GM18951 (cell line): ENCODE data around the gene KIF3A.
A peak's percentile ranks its signal among the peaks of the same experiment; 100 is the strongest.

Source experiments
- POLR2A ChIP-seq: IDR thresholded peaks from 4 replicates; pipeline ENCODE4 v1.6.1; 2011; ENCODE audit warnings: mild to moderate bottlenecking; ENCODE audit not compliant: insufficient read length, insufficient read depth; ENCODE audit errors: extremely low read depth
- in situ Hi-C: fragments of 300-500 bp; cut with MboI; formaldehyde crosslinking; loops from one replicate; pipeline ENCODE4 v1.12.0; 2022; ENCODE audit warnings: low sequenced_read_pairs, mixed read lengths, inconsistent platforms; ENCODE audit not compliant: unreplicated experiment

Gene KIF3A

DNA sequence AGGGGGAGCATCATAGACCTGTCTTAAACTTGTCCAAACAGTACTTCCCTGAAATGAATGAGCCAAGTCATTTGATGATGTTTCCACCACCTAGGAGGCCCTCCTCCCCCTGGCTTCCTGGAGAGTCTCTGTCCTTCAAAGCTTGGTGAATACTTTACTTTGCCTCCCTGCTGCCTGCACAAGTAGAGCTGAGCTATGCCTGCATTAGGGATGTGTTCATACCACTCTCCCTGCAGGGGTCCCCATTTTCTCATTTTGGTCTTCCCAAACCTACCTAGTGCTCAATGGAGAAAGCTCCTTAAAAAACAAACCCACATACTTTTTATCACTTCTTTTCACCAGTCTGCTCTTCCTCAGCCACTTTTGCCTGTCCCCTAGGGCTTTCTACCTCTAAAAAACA is 17.6 kb upstream of the KIF3A start:
- in situ Hi-C loops: no loop called here
- TF ChIP-seq POLR2A: no peak

DNA sequence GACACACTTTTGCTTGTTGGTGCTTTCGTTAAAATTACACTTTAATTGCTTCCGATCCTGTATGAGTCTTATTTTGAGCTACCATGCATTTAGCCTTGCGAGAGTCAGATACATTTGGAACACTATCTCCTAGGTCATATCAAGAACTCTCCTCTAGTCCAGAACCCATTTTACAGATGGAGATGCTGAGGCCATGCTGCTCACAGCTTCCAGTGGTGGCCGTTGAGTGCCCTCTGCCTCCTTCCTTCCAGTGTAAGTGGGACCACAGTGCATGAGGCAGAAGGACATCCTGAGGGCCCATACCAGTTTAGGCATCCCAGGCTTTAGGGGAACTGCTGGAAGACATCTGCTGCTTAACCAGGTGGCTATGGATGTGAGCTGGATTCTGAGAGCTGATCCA is 16.8 kb upstream of the KIF3A start:
- no peak for TF ChIP-seq POLR2A
- in situ Hi-C loops: no loop called here

DNA sequence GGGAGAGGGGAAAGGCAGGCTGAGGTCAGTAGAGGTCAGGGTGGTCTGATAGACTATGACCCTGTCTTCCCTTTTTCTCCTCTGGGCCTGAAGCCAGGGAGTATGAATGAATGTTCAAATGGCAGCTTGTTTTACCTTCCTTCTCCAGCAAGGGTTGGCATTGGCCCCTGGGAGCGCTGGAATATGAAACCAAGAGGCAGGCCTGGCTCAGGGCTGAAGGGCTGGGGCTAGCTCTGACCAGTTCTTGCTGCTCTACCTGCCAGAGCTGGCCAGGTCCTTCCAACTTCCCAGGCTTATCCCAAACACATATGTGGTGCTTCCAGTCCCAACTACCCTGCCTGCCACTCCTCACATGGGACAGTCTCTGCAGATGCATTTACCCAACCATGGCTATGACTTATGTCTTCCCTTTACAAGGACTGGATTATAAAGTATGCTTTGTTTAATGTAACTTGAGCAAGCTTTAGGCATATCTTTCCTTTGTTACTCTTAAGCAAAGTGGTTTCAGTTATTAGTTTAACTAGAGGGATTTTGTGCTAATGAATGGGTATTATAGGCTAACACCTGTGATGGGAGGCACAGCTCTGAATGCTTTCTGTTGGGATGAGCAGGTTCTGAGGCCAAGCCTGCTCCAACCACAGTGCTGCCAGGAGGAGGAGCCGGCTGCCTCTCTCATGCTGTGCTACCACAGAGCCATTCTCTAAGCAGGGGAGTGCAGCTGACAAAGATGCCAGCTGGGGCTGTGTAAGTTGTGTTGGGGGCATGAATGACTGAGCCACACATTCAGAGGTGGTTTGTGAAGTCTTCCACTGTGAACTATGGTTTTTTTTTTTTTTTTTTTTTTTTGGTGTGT is 16.0 kb upstream of the KIF3A start:
- in situ Hi-C loops: no loop called here

DNA sequence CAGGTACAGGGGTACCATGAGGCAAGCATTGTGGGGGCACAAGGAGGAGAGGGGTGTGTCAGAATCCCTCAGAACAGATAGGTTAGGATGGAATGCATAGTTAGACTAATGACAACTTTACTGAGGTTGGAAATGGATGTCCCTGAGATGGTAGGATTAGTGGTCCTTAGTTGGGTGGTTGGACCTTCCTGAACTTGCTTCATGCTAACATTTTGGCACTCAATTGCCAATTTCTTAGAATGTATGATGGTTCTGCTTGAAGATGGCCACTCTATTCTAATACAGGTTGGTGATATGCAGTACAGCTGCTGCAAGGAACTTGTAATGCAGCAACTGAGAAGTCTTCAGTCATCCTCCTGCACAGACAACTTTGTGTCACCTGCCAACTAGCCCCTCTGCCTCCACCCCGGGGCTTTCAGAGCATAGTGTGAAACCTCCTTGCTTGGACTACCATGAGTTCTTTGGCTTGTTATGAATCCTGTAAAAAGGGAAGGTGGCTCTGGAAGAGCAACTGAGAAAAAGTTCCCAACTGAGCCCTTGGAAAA is 15.3 kb upstream of the KIF3A start:
- in situ Hi-C loops: no loop called here
- no peak for TF ChIP-seq POLR2A

More for the DNA sequence above, 16.0 kb upstream of the KIF3A start:
- no peak for TF ChIP-seq POLR2A

DNA sequence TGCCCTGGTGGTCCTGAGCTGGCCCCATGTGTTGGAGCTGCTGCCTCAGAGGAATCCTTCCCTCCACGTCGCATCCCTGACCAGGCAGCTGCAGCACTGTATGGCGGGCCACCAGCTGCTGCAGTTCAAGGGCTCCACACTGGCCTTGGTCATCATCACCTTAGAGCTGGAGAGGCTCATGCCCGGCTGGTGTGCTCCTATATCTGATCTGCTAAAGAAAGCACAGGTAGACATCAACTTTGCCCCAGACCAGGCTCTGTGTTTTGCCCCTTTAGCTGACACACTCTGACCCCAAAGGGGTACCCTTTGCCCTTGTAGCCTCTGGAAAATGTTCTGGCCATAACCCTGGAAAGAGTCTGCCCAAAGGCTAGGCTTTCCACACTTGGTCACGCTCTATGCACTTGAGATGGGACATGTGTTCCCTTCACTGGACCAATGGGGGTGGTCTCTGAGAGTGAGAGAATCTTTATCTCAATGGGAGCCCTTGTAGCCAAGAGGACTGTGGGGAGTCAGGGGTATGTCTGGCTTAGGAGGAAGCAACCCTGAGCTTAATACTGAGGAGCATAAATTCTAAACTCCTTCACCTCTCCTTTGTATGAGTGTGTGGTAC is 14.7 kb upstream of the KIF3A start:
- no peak for TF ChIP-seq POLR2A
- in situ Hi-C loops: no loop called here

DNA sequence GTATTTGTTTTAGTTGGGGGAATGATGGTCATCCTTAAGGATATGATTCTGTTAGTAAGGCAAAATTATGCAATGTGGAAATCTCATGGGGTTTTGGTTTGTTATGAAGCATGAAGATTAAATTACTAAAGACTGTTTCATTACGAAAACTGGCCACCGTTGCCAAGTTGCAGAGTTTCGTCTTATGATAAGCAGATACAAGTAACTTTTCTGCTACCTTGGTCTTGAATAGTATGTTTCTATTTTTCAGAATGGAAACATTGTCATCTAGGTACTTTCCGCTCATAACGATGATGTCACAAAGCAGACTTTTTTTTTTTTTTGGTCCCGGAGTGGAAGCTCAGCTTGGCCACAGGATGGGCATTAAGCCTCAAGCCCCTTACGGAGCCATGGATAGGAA is 14.1 kb upstream of the KIF3A start:
- in situ Hi-C loops: no loop called here
- no peak for TF ChIP-seq POLR2A

DNA sequence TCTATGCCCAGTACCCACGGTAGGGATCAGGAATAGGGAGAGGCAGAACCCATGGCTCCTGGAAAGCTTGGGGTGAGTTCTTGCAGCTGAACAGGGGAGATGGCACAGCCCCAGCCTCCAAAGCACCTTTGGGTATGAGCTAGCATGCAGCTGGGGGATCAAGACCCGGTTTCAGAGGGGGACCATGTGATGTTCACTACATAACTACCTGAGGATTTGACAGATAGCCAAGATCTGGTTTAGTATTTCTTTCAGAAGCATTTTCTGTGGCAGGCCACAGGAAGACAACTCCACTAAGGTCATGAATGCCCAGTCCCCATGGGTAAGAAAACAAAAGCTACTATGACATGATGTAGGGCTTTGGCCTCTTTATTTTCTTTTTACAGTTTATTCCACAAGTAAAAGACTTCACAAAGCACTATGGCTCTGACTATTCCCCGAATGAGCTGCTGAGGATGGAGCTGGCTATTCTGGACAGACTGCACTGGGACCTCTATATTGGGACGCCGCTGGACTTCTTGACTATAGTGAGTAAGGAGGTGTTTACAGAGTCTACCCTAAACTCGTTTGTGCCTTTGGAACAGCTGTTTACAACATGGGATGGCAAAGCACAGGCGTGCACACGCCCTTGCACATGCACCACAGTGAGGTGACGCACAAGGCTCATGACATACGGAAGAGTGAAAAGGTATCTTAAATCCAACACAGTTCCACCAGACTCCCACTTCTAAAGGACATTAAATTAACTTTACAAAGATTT is 13.3 kb upstream of the KIF3A start:
- no peak for TF ChIP-seq POLR2A
- in situ Hi-C loops: no loop called here

DNA sequence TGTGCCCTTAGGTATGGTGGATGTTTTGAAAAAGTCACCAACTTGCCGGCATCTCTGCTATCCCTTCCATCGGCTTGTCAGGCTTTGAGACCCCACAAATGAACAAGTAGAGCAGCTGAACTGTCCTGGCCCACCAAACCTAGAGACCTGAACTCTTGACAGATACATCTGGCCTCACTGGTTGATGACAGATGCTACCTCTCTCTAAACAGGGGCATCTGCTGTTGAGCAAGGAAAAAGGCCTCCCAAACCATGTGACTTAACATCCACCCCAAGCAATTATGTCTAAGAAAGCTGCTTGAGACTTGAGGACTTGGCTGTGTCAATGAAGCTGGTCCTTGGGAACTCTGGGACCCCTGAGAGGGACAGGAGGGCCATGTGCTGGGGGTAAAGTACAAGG is 12.2 kb upstream of the KIF3A start:
- TF ChIP-seq POLR2A: no peak
- in situ Hi-C loops: no loop called here

DNA sequence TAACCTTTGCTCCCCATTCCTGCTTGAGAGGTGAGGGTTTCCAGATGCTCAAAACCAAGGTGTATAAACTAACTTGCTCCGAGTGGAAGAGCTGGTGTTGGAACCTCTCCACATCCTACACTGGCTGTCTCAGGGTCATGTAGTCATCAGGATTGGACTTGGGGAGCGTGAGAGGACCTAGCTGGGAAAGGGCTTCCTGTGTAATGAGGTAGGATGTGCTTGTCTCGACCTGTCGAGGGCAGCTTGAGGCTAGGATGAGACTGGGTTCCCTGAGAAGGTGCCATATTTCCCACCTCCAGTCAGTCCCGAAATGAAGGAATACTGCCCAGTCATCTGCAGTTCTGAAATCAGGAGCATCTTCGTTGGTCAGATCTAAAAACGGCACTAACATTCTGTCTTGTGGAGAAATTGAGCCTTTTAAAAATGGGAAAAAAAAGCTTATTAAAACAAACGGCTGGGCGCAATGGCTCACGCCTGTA is 11.2 kb upstream of the KIF3A start:
- TF ChIP-seq POLR2A: no peak
- in situ Hi-C loops: no loop called here

DNA sequence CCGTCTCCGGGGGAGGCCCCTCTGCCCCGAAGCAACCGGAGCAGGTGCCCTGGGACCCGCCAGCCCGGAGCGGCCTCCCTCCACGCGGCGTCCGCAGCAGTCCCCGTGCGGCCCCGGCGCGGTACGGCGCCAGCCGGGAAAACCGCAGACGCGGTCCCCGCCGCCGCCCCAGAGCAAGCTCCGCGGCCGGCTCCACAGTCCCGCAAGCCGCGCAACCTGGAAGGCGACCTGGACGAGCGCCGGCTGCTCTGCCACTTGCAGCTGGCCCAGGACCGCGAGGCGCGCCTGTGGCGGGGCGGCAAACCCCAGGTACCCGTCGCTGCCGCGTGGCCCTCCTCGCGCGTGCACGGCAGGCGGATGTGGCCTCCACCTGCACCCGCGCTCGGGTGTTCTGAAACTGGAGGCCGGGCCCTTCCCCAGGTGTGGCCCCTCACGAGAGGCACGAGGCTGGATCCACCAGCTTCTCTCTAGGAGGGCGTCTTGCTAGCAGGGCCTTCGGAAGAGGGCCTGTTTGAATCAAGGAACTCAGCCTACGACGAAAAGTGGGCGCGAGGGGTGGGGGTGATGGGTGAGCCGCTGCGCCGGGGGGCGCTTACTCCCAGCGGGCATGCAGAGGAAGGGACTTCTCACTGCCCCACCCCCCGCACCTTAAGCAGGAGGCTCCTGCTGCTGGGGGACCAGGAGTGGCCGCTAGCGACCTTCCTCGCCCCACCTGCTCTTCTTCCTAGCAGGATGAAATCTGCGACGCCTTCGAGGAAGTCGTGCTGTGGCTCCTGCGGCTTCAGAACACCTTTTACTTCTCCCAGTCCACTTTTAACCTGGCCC is 10.5 kb upstream of the KIF3A start:
- TF ChIP-seq POLR2A: no peak

DNA sequence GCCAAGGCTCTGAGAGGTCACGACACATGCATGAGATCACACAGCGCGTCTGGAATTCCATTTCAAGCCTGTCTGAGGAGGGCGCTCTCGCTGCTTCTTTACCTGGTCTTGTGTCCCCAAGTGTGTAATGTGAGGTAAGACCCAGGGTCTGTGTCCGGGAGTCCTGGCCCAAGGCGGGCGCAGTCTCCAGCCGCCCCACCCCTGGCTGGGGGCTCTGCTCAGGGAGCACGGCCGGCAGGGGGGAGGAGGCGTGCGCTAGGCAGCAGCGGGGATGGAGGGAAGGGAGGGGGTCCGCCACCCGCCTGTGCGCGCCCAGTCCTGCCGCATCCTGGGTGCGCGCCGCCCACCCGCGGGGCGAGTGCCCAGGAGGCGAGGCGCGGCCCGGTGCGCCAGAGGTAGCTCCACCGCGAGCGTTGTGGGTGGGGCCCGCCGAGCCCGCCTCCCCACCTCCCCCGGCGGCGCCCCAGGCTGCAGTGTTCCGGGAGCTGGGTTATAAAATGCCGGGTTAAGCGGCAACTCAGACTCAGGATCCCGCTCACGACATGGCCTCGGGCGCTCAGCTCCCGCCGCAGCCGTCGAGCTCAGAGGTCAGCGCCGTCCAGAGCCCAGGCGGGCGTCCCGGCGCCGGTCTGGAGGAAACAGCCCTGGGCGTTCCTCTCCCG is 9.7 kb upstream of the KIF3A start, which contains the start of gene CCNI2:
Gene CCNI2, plus strand, starts transcription at position 473 of the 662 bp plus-strand sequence. Its CDS starts 70 bp downstream, at position 543.
- peak; percentile 41 for TF ChIP-seq POLR2A
- in situ Hi-C loops: no loop called here

More for the DNA sequence above, 10.5 kb upstream of the KIF3A start:
- in situ Hi-C loops: no loop called here

DNA sequence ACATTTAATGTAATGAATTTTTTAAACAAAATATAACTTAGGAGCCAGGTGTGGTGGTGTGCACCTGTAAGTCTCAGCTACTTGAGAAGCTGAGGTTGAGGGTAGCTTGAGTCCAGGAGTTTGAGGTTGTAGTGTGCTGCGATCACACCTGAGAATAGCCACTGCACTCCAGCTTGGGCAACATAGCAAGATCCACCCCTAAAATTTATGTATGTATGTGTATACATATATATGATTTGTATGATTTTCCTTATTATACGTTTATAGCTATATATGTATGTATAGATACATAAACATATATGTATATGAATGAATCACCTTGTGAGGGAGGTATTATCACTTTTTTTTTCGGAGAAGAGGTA is 9.2 kb upstream of the KIF3A start:
- no peak for TF ChIP-seq POLR2A
- in situ Hi-C loops: no loop called here

DNA sequence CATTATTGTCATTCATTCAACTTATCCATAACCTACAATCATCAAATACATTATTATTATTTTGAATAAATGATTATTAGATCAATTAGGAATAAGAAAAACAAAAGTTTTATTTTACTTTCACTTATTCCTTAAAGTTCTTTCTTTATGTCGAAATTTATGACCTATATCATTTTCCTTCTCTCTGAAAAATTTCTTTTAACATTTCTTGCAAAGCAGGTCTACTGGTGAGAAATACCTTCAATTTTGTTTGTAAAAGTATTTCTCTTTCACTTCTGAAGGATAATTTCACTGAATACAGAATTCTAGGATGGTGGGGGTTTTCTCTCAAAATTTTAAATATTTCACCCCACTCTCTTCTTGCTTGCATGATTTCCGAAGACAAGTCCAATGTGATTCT is 7.3 kb upstream of the KIF3A start:
- TF ChIP-seq POLR2A: no peak
- in situ Hi-C loops: no loop called here
